NCI-H2029 (cell line): ENCODE data around the gene RHOV.

Experiments
- DNase-seq: peaks from one replicate; lab custom pipeline; 2025; lab: John Stamatoyannopoulos, UW

RHOV gene

DNA sequence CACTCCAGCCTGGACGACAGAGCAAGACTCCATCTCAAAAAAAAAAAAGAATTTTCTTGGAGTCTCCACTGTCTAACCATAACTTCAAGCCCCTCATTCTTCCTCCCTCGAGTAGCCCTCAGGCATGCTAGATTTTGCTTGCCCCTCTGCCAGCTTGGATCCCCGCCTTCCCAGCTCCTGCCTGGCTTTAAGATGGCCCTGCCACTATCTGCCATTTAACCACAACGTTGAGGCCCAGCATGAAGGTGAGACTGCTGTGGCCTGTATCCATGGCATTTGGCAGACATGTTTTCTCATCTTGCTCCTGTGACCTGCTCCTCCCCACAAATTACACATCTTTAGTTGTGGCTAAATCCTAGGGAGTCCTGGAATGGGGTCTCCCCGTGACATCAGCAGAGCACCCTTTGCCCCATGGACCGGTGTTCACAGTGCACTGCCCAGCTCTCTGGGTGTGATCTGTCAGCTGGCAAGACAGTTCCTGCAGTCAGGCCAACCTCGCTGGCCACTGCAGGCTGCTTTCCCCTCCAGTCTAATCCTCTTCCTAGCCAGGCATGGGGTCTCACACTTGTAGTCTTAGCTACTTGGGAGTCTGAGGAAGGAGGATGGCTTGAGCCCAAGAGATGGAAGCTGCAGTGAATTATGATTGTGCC is 30.6 kb upstream of the RHOV start:
- DNase-seq, result no peak

DNA sequence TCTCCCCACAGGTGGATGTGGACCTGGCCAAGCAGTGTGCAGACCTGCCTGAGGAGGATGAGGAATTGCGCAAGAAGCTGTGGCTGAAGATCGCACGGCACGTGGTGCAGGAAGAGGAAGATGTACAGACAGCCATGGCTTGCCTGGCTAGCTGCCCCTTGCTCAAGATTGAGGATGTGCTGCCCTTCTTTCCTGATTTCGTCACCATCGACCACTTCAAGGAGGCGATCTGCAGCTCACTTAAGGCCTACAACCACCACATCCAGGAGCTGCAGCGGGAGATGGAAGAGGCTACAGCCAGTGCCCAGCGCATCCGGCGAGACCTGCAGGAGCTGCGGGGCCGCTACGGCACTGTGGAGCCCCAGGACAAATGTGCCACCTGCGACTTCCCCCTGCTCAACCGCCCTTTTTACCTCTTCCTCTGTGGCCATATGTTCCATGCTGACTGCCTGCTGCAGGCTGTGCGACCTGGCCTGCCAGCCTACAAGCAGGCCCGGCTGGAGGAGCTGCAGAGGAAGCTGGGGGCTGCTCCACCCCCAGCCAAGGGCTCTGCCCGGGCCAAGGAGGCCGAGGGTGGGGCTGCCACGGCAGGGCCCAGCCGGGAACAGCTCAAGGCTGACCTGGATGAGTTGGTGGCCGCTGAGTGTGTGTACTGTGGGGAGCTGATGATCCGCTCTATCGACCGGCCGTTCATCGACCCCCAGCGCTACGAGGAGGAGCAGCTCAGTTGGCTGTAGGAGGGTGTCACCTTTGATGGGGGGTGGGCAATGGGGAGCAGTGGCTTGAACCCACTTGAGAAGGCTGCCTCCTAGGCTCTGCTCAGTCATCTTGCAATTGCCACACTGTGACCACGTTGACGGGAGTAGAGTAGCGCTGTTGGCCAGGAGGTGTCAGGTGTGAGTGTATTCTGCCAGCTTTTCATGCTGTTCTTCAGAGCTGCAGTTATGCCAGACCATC is 28.8 kb upstream of the RHOV start:
- no peak for DNase-seq

DNA sequence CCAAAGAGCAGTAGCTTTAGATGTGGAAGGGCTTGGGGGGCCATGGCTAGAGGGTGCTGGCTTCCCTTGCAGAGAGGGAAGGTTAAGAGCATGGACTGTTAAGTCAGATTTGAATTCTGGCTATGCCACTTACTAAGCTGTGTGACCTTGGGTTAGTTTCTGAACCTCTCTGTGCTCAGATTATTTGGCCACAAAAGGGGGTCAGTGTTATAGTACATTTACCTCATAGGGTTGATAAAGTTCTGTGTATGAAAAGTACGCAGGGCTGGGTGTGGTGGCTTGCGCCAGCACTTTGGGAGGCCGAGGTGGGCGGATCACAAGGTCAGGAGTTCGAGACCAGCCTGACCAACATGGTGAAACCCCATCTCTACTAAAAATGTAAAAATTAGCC is 27.0 kb upstream of the RHOV start:
- DNase-seq, result no peak

DNA sequence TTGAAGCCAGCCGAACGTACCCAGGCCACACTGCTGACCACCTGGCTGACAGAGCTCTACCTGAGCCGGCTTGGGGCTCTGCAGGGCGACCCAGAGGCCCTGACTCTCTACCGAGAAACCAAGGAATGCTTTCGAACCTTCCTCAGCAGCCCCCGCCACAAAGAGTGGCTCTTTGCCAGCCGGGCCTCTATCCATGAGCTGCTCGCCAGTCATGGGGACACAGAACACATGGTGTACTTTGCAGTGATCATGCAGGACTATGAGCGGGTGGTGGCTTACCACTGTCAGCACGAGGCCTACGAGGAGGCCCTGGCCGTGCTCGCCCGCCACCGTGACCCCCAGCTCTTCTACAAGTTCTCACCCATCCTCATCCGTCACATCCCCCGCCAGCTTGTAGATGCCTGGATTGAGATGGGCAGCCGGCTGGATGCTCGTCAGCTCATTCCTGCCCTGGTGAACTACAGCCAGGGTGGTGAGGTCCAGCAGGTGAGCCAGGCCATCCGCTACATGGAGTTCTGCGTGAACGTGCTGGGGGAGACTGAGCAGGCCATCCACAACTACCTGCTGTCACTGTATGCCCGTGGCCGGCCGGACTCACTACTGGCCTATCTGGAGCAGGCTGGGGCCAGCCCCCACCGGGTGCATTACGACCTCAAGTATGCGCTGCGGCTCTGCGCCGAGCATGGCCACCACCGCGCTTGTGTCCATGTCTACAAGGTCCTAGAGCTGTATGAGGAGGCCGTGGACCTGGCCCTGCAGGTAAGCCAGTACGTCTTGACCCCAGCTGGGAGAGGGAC is 26.4 kb upstream of the RHOV start:
- DNase-seq, result no peak

GRCh38 chr15:40899536-40900207 is 25.6 kb upstream of the RHOV start:
- DNase-seq, result no peak

DNA sequence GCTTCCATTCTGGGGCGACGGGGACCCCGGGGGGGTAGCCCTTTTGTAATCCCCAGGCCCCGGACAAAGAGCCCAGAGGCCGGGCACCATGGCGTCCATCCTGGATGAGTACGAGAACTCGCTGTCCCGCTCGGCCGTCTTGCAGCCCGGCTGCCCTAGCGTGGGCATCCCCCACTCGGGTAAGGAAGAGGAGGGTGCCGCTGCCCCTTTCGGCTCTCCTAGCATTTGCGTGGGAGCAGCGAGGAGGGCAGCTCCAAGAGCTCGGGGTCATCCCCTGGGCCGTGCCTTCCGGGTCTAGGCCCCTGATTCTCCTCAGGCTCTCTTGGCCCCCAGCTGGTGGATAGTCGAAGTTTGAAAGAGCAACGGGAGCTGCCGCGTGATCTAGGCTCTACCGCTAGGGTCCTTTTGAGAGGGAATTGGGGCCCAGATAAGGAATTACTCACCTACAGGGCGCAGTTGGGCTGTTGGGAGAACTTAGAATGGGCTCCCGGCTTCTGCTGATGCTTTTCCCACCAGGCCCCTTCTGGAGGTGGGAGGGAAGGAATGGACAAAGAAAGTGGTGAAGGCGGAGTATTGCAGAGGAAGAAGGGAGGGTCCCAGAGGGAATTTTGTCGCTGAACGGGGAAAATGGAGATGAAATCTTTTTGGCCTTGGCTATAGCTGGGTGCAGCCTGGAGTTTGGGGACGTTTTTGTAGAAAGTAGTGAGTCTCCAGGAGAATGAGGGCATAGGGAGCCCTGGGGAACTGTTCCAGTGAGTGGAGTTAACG is 20.8 kb upstream of the RHOV start:
- no peak for DNase-seq

DNA sequence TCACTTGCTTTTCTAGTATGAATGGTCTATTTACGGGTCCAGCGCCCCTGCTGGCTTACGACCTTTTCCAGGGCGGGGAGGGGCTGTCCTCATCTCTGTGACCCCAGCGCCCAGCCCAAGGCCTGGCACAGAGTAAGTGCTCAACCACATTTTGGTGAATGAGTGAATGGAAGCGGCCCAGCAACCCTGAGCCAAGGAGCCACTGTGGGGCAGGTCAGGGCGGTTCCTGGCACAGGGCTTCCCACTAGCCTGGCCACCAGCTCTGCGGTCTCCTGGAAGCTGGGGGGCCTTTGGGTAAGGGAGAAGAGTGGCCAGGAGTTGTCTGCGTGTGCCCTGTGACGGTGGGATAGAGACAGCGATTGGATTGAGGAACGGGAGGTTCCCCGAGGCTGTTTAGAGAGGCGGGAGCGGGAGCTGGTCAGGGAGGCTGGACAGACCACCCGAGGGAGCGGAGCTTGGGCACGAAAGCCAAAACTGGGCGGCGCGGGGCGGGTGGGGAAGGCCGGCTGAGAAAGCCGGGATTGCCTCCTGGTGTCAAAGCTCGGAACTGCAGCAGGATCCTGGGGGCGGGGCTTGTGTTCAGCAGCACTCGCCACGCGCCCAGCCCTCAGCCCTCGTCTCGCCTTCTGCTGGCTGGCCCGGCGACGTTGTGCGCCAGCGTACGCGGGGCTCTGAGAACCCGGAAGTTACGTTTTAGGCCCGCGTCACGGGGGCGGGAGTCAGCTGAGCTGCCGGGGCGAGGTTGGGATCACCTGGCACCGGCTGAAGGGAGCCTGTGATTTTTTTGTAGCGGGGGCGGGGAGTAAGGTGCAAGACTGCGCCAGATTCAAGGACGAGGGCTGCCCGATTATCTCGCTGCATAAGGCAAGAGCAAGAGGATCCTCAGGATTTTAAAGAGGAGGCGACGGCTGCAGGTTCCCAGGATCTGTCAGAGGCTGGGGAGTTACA is 20.0 kb upstream of the RHOV start, which contains the start of gene VPS18:
VPS18 (plus strand) TSS at position 718 of the 948 bp plus-strand sequence. CDS start 319 bp downstream, outside the sequence.
- DNase-seq, result peak; percentile 86

DNA sequence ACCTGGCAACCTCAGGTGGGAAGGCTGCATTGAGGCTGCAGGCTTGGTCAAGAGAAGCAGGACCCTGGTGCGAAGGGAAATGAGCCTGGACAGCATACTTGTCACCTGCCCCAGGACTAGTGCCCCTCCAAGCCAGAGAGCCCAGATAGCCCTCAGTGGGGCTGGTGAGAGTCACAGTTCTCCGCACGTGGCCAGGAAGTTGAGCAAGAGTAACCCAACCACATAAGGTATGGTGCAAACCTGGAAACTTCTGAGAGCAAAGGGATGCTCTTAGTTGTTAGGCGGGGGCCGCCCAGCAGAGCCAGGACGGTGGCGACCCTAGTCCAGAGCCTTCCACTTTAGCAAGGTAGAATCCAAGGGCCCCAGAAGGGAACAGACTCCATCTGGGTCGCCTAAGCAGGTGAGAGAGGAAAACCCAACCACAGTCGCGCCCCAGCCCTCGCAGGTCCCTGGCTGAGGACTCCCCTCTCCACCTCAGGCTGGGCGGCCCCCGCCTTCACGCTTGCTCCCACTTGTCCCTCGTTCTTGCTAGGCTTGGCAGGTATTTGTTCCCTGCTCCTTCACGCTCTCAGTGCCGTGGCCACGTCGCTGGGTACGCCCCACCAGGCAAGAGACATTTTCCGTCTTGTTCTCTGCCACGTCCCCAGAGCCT is 19.1 kb upstream of the RHOV start:
- no peak for DNase-seq

- no peak for DNase-seq
Observed at GRCh38 chr15:40892447-40893012, 18.5 kb upstream of the RHOV start.

DNA sequence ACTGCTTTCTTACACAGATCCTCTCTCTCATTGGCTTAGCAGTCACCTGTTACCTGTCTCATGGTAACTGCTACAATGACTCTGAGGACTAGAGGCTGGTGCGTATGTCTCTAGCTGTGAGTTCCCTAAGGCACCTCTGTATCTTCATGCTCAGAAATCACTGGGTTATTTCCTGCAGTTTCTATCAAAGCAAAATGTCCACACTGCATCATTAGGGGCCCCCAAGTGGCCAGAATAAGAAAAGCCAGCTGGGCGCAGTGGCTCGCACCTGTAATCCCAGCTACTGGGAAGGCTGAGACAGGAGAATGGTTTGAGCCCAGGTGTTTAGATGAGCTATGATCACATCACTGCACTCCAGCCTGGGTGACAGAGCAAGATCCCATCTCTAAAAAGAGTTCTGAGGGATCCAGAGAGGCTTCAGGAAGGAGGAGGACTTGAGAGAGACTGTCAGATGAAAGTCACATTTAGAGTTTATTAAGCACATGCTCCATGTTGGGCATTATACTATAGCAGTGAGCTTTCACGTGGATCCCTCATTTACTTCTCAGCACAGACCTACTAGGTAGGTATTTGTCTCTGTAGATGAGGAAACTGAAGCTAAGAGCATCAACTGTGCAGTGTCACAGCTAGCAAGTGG is 17.9 kb upstream of the RHOV start:
- DNase-seq, result no peak

- DNase-seq, result no peak
Observed at GRCh38 chr15:40891138-40891537, 17.1 kb upstream of the RHOV start.

DNA sequence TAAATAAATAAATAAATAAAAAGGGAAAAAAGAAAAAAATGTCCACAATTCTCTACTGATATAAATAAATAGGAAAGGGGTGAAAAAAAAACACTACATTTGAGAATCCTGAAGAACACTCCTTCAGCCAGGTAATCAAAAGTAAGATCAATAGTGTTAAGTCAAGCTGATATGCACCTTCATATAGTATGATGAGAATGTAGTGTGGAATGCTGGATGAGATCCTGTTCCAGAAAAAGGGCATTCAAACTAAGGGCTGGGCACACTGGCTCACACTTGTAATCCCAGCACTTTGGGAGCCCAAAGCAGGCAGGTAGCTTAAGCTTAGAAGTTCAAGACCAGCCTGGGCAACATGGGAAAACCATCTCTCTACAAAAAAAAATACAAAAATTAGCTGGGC is 15.1 kb upstream of the RHOV start:
- no peak for DNase-seq

GRCh38 chr15:40886586-40886985 is 12.6 kb upstream of the RHOV start:
- no peak for DNase-seq

GRCh38 chr15:40881351-40881750 is 7.3 kb upstream of the RHOV start:
- DNase-seq, result no peak

GRCh38 chr15:40879609-40880008 is 5.6 kb upstream of the RHOV start:
- DNase-seq, result no peak

- no peak for DNase-seq
Observed at GRCh38 chr15:40878785-40879184, 4.8 kb upstream of the RHOV start.

- no peak for DNase-seq
Observed at GRCh38 chr15:40877694-40878093, 3.7 kb upstream of the RHOV start.

- no peak for DNase-seq
Observed at GRCh38 chr15:40875991-40876730, 2.1 kb upstream of the RHOV start.
